ENCODE data around the gene KY. TPM values are rescaled to one million over a fixed set of nuclear protein-coding genes. Genes with fewer than 3 reads are reported as not detected.
"Not testable (repeated sequence)": the region's sequence is repeated elsewhere in the genome, so short reads cannot be mapped to it uniquely, and the experiment has no call there.

The KY gene
- total RNA-seq, 2 donors from 2014 or later, result not detected

DNA sequence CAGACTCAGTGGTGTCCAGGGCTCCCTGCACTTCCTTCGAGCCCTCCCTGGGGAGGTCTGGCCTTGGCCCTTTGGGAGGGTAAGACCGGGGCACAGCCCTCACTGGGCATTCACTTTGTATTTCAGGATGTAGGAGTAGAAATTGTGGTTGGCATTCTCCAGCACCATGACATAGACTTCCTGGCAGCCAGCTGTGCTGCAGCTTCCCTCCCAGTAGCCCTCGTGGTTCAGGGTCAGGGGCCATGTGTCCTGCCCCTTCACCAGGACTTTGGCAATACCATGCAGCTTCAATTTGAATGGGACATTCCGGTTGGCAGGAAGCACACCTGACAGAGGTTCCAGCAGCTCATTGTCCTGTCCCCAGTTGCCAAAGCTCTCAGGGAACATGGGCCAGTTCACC, 47.3 kb downstream of the KY start:
- H3K9me3 Mint-ChIP-seq, result no peaks in the 10 kb centered on the region
- peaks cover 8 to 18% of the 10 kb centered on the region in 2 donors for H3K27me3 Mint-ChIP-seq
- no peak for ATAC-seq

DNA sequence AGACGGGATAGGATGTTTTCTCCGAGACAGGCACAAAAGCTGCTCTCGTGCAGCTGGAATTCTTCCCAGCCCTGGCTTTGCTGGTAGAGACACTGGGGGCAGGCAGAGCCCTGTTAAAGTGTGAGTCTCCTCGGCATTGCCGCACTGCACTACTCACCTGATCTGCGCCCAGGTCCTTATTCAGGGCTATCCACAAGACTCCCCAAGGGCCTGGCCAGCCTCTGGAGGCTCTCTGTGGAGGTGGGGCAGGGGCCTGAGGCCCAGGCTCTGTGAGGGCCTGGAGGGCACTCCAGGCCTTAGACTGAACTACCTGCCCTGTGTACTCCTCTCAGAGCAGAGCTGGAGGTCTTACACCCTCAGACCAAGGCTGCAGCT, 48.4 kb downstream of the KY start:
- H3K9me3 Mint-ChIP-seq, result no peaks in the 10 kb centered on the region
- H3K4me3 Mint-ChIP-seq, result no peak overlapping the region
- ATAC-seq, result no peak
- H3K4me1 Mint-ChIP-seq (ENCODE audit: low read depth in 2 of 2), result peaks cover 7 to 10% of the 10 kb centered on the region in 2 donors
- DNase-seq (ENCODE audit: low spot score), result no peak
- H3K27ac Mint-ChIP-seq, result no peak overlapping the region
- no peaks in the 10 kb centered on the region for H3K36me3 Mint-ChIP-seq
- peaks cover 8 to 23% of the 10 kb centered on the region in 2 donors for H3K27me3 Mint-ChIP-seq

More for the DNA sequence above, 47.3 kb downstream of the KY start:
- Mint-ChIP-seq H3K36me3 (no peaks in the 10 kb centered on the region), H3K4me3 (no peak overlapping the region), H3K27ac (no peak overlapping the region), H3K4me1 (ENCODE audit: low read depth in 2 of 2) (peaks cover 7 to 10% of the 10 kb centered on the region in 2 donors)
- no peak for DNase-seq (ENCODE audit: low spot score)

DNA sequence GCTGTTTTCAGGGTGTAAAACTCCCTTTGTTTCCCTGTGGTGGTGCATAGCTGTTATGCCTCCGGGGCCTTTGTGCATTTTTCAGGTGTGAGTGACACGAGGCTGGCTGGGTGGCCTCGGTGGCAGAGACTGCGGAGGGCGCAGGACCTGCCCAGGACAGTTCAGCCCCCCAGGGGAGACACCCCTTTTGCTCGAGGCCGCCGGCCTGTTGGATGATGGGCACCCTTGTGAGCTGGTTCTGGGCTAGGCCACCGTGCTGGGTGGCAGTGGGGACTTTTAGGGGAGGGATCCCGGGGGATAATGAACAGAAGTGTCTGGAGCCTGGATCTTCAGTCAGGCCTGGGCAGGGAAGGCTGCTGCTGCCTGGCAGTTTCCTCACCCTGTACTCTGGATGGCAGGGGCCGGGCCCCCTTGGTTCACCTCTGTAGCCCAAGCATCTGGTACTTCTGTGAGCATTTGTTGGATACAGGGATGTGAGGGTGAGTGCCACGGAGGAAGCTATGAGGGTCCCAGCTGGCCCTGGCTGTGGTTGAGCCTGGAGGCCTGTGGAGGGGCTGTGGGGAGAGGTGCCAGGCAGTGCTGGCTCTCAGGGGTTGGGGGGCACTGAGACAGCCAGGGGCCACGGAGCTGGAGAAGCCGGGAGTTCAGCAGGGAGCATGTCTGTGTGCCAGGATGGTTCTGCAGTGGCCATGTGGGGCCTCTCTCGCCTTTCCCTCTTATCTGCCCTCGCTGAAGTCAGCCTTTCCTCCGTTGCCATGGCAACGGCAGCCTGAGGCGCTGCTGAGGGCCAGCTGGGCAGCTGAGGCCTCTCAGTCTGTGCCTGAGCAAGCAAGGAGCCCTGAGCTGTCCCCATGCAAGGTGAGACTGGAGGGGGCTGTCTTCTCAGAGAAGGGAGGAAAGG, 49.0 kb downstream of the KY start:
- no peak overlapping the region for H3K27ac Mint-ChIP-seq
- peak in 1 of 2 donors; percentile 4 for ATAC-seq
- no peak overlapping the region for H3K4me3 Mint-ChIP-seq
- DNase-seq (ENCODE audit: low spot score), result no peak
- H3K9me3 Mint-ChIP-seq, result no peaks in the 10 kb centered on the region
- H3K36me3 Mint-ChIP-seq, result no peaks in the 10 kb centered on the region
- H3K27me3 Mint-ChIP-seq, result peaks cover 4 to 22% of the 10 kb centered on the region in 2 donors
- H3K4me1 Mint-ChIP-seq (ENCODE audit: low read depth in 2 of 2), result peaks cover 7 to 9% of the 10 kb centered on the region in 2 donors

DNA sequence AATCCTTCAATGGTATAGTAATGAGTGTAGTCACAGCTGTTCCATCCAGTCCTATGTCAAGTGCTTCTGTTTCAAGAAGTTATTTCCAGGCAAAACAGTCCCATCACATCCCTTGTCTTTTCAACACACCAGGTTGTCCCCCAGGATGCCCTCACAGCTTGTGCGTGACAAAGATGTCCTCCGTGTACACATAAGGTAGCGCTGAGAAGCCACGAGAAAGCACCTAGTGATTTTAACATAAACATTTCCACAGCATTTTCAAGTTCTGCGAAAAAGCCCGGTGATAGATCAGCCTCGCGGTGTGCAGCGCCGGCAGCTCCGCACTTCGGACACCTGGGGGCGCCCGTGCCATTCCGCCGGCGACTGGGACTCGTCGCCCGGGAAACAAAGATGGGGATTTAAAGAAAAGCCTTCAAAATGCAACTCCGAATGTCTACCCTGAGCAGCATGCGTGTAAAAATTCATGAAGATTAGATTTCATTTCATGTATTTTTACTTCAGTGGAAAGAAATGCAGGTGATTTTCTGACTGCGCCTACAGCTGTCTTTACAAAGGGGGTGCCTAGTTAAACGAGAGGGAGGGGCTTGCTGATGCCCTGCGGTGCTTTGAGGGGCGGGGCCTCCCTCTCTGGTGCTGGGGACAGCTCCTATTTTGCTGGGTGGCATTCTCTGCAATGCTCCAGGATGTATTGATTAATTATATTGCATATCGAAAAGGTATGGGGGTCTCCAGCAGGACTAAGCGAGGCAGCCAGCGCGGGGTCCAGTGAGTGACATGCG, 49.9 kb downstream of the KY start:
- ATAC-seq (peak; percentile 63), DNase-seq (ENCODE audit: low spot score) (no peak)
- H3K4me1 Mint-ChIP-seq (ENCODE audit: low read depth in 2 of 2), result peaks cover 4 to 7% of the 10 kb centered on the region in 2 donors
- H3K27me3 Mint-ChIP-seq, result peaks cover 0 to 20% of the 10 kb centered on the region in 2 donors
- H3K36me3 Mint-ChIP-seq, result no peaks in the 10 kb centered on the region
- H3K27ac Mint-ChIP-seq, result no peak overlapping the region
- H3K9me3 Mint-ChIP-seq, result no peaks in the 10 kb centered on the region
- H3K4me3 Mint-ChIP-seq, result peak overlapping the region; percentile 30

DNA sequence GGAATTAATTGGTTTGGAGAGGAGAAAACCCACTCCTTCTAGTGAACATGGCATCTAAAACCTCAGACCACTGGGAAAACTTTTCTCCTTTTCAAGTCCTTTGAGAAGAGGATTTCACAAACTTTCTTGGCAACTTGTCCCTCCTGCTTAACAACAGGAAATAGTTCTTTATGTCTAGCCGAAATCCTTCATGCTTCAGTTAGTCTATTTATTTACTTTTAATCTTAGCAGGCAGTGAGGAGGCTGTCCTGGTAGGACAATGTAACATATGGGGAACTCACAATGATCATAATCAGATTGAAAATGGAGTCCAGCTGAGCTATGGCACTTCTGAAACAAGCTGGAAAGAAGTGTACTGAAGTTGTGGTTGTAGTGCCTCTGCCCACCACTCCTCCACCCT, 50.6 kb downstream of the KY start:
- no peak overlapping the region for H3K4me3 Mint-ChIP-seq
- no peaks in the 10 kb centered on the region for H3K36me3 Mint-ChIP-seq
- no peak for DNase-seq (ENCODE audit: low spot score)
- peaks cover 4 to 7% of the 10 kb centered on the region in 2 donors for H3K4me1 Mint-ChIP-seq (ENCODE audit: low read depth in 2 of 2)
- ATAC-seq, result no peak
- no peaks in the 10 kb centered on the region for H3K9me3 Mint-ChIP-seq
- H3K27ac Mint-ChIP-seq, result no peak overlapping the region
- peaks cover 0 to 15% of the 10 kb centered on the region in 2 donors for H3K27me3 Mint-ChIP-seq

DNA sequence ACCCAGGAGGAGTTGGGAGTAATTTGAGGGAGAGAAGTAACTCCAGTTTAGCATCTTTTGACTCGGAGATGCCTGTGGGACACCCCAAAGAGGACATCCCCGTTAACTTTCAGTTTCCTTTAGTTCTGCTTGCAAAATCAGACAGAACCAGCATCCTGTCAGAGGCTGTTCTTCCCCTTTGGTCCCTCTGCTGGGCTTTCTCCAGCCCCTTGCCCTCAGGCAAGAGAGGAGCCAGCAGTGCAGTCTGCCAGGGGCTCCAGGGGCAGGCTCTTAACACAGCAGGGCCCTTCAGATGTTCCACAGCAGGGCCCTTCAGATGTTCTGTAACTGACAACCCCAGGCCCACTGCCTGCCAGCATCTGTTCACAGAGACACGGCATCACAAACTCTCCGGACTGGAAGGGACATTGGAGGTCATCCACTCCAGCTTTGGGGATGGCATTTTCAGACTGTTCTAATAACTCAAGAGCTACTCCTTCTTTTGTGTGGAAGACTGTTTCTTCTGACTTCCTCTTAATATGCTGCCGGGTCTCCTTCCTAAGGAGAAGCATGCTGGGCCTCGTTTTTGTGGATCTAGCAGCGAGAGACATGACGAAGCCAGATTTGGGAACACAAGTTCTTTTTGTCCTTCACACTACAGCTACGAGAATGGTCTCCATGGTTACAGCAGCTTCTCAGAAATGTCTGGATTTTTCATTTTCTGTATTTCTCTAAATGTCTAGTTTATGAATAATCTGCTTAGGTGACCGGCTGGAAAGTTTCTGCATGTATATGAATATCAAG, 51.9 kb downstream of the KY start:
- H3K36me3 Mint-ChIP-seq, result no peaks in the 10 kb centered on the region
- peaks cover 0 to 15% of the 10 kb centered on the region in 2 donors for H3K27me3 Mint-ChIP-seq
- ATAC-seq, result no peak
- no peak overlapping the region for H3K27ac Mint-ChIP-seq
- H3K9me3 Mint-ChIP-seq, result no peaks in the 10 kb centered on the region
- no peak overlapping the region for H3K4me3 Mint-ChIP-seq
- no peak for DNase-seq (ENCODE audit: low spot score)
- H3K4me1 Mint-ChIP-seq (ENCODE audit: low read depth in 2 of 2), result peaks cover 4 to 7% of the 10 kb centered on the region in 2 donors

DNA sequence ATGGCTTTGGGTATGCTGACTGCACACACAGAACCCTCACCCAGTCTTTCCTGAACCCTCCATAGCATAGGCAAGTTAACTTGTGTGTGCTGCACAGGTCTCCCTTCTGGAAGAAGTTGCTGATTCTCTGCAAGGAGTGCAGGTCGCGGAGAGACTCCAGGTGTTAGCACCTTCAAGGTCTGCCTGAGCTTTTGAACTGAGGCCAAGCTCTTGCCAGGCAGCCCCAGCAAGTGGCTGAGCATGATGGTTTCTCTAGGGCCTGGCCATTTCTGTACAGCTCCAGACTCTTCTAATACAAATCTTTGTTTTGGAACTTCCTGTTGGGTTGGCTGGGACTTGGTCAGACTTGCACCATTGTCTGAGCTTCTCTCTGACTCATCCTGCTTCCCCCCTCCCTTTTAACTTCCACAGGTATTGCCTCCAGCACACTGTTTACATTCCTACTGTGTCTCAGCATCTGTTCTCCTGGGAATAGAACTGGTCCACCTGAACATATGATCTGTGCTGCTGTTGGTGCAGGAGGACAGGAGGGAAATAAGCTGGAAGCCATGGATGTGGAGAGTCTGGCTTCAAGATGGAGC, 53.3 kb downstream of the KY start:
- no peak overlapping the region for H3K4me3 Mint-ChIP-seq
- no peak for ATAC-seq
- no peak overlapping the region for H3K27ac Mint-ChIP-seq
- H3K27me3 Mint-ChIP-seq, result peaks cover 0 to 15% of the 10 kb centered on the region in 2 donors
- H3K36me3 Mint-ChIP-seq, result no peaks in the 10 kb centered on the region
- DNase-seq (ENCODE audit: low spot score), result no peak
- H3K9me3 Mint-ChIP-seq, result no peaks in the 10 kb centered on the region
- peaks cover 4 to 7% of the 10 kb centered on the region in 2 donors for H3K4me1 Mint-ChIP-seq (ENCODE audit: low read depth in 2 of 2)

DNA sequence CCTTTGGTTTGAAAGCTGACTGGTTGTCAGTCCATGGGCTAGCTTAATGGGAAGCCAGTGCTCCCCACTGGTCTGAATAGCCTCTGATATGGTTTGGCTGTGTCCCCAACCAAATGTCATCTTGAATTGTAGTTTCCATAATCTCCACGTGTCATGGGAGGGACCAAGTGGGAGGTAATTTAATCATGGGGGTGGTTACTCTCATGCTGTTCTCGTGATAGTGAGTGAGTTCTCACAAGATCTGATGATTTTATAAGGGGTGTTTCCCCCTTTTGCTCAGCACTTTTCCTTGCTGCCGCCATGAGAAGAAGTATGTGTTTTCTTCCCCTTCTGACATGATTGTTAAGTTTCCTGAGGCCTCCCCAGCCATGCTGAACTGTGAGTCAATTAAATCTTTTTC, 55.8 kb downstream of the KY start:
- H3K27me3 Mint-ChIP-seq, result peaks cover 0 to 20% of the 10 kb centered on the region in 2 donors
- not testable (repeated sequence) for H3K9me3 Mint-ChIP-seq; ATAC-seq; DNase-seq (ENCODE audit: low spot score); H3K36me3 Mint-ChIP-seq; H3K4me1 Mint-ChIP-seq (ENCODE audit: low read depth in 2 of 2); H3K27ac Mint-ChIP-seq; H3K4me3 Mint-ChIP-seq

DNA sequence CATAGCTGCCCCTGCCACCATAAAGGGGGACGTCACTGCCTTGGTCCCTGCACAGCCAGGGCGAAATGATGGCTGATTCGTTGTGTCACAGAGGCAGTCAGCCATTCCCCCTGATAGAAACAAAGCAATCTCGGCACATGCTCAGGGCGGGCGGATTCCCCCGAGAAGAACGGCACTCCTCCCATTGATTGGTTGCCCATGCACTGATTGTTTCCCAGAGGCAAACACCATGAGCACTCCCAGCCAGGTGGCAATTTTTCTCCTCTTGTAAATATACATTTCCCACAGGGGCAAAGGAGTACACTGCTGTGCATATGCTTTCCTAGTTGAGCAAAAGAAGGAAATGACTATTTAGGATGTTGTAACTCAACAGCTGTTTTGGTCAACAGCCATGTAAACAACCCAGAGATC, 56.5 kb downstream of the KY start:
- Mint-ChIP-seq H3K27ac (no peak overlapping the region), H3K4me3 (no peak overlapping the region), H3K9me3 (no peaks in the 10 kb centered on the region), H3K36me3 (no peaks in the 10 kb centered on the region), H3K4me1 (ENCODE audit: low read depth in 2 of 2) (no peaks in the 10 kb centered on the region), H3K27me3 (peaks cover 0 to 24% of the 10 kb centered on the region in 2 donors)
- DNase-seq (ENCODE audit: low spot score) (no peak), ATAC-seq (peak in 1 of 2 donors; percentile 9)

DNA sequence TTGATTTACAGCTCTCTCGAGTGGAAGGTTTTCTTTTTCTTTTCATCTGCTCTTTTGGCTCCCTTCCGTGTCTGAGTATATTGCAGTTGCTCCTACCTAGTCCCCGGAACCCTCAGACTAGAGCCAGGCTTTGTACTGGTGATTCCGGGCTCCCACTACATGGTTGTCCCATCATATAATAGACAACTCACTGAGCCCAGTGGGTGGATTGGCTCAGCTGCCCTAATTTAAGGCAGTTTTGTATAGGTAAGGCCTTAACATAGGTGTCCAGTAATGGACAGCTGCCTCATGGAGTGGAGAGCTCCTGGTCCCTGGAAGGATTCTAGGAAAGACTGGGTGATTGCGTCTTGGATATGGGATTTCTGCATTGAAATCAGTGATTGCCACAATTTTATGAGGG, 58.0 kb downstream of the KY start:
- peaks cover 0 to 21% of the 10 kb centered on the region in 2 donors for H3K27me3 Mint-ChIP-seq
- ATAC-seq (no peak), DNase-seq (ENCODE audit: low spot score) (no peak)
- no peaks in the 10 kb centered on the region for H3K9me3 Mint-ChIP-seq
- no peaks in the 10 kb centered on the region for H3K4me1 Mint-ChIP-seq (ENCODE audit: low read depth in 2 of 2)
- H3K4me3 Mint-ChIP-seq, result no peak overlapping the region
- H3K36me3 Mint-ChIP-seq, result no peaks in the 10 kb centered on the region
- no peak overlapping the region for H3K27ac Mint-ChIP-seq

DNA sequence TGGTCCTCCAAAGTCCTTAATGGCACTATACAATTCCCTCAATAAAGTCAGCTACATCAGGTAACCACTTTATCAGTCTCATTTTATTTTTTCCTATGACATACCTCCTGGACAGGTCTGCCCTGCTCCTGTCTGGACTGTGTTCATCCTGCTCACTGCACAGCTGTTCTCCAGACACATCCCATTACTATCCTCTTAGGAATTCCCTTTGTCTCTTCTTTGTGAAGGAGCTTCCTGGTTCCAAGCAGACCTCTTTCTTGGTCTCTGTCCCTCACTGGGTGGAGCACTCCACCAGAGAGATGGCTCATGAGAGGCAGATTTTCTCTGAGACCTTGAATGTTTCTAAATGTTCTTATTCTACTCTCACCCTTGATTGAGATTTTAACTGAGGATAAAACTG, 60.1 kb downstream of the KY start:
- H3K36me3 Mint-ChIP-seq, result no peaks in the 10 kb centered on the region
- DNase-seq (ENCODE audit: low spot score) (no peak), ATAC-seq (no peak)
- no peaks in the 10 kb centered on the region for H3K4me1 Mint-ChIP-seq (ENCODE audit: low read depth in 2 of 2)
- H3K27me3 Mint-ChIP-seq, result peaks cover 8 to 29% of the 10 kb centered on the region in 2 donors
- no peak overlapping the region for H3K27ac Mint-ChIP-seq
- no peaks in the 10 kb centered on the region for H3K9me3 Mint-ChIP-seq
- no peak overlapping the region for H3K4me3 Mint-ChIP-seq

DNA sequence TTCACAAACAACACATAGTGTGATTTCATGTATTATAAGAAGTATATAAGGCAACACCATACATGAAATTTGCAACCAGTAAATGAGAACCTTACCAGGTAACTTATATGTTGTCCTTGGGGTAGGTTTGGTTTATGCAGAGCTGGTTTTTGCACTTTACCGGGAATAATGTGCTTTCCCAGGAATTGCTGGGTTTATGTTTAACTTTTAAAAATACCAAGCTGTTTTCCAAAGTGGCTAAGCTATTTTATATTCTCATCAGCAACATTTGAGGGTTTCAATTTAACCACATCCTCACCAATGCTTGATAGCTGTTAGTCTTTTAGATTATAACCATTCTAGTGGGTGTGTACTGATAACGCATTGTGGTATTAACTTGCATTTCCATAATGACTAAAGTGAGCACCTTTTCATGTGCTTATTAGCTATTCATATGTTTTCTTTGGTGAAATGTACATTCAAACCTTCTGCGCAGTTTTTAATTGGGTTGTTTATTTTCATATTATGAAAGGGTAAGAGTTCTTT, 71.6 kb downstream of the KY start:
- no peaks in the 10 kb centered on the region for H3K27me3 Mint-ChIP-seq
- H3K27ac Mint-ChIP-seq, result no peak overlapping the region
- H3K4me3 Mint-ChIP-seq, result no peak overlapping the region
- peaks cover 8% of the 10 kb centered on the region for H3K36me3 Mint-ChIP-seq
- DNase-seq (ENCODE audit: low spot score) (no peak), ATAC-seq (no peak)
- no peaks in the 10 kb centered on the region for H3K4me1 Mint-ChIP-seq (ENCODE audit: low read depth in 2 of 2)
- H3K9me3 Mint-ChIP-seq, result no peaks in the 10 kb centered on the region

DNA sequence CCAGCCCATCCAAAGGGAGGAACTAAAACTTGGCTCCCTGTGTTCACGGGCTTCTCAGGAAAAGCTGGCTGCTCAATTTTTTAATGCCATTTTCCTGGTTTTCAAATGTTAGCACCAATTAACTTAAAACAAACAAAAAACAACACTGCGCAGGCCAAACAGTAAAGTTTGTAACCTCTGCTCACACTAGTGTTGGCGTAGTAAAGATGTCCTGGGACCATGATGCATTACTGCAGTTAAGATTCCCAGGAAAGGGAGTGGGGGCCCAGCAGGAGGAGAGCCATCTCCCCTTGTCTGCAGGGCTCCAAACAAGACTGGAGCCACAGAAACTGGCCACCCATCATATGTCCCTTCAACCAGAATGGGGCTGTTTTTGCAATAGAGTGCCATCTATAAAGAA, 74.0 kb downstream of the KY start:
- Mint-ChIP-seq H3K9me3 (no peaks in the 10 kb centered on the region), H3K27ac (no peak overlapping the region), H3K4me1 (ENCODE audit: low read depth in 2 of 2) (no peaks in the 10 kb centered on the region), H3K27me3 (no peaks in the 10 kb centered on the region), H3K4me3 (no peak overlapping the region), H3K36me3 (no peaks in the 10 kb centered on the region)
- DNase-seq (ENCODE audit: low spot score) (no peak), ATAC-seq (no peak)
